ENCODE measurements around the gene PPIL1. TPM values are rescaled to one million over a fixed set of nuclear protein-coding genes. Genes with fewer than 3 reads are reported as not detected.
A peak's percentile ranks its signal among the peaks of the same experiment; 100 is the strongest.

PPIL1 gene
- total RNA-seq, 4 donors from 2014 or later: 4.1 to 16.6 (median 7.7) TPM

DNA sequence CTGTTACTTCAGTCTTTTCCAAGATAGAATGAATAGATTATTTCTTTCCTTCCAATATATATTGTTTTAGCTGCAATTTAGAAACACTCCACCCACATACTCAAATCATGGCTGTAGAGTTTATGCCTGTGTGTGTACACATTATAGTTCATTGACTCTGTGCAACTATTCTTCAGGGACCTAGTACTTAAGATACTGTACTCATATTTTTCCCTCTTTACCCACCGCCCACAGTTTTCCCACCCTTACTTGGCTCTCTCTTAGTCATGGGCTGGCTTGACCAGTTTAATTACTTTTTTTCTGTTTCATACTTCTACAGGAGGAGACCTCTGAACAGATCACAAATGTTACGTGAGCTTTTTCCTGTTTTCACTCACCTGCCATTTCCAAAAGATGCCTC, 41.5 kb upstream of the PPIL1 start:
- TF ChIP-seq, protein P1, sequence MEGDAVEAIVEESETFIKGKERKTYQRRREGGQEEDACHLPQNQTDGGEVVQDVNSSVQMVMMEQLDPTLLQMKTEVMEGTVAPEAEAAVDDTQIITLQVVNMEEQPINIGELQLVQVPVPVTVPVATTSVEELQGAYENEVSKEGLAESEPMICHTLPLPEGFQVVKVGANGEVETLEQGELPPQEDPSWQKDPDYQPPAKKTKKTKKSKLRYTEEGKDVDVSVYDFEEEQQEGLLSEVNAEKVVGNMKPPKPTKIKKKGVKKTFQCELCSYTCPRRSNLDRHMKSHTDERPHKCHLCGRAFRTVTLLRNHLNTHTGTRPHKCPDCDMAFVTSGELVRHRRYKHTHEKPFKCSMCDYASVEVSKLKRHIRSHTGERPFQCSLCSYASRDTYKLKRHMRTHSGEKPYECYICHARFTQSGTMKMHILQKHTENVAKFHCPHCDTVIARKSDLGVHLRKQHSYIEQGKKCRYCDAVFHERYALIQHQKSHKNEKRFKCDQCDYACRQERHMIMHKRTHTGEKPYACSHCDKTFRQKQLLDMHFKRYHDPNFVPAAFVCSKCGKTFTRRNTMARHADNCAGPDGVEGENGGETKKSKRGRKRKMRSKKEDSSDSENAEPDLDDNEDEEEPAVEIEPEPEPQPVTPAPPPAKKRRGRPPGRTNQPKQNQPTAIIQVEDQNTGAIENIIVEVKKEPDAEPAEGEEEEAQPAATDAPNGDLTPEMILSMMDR (IDR thresholded peaks at IDR 0.05): no peak
- TF ChIP-seq POLR2AphosphoS5 (IDR thresholded peaks at IDR 0.05) (no peak), EP300 (IDR thresholded peaks at IDR 0.05) (no peak), POLR2A (IDR thresholded peaks at IDR 0.05) (no peak)
- Histone ChIP-seq H3K4me1 (peaks cover 50% of the 10 kb centered on the region), H3K36me3 (peaks cover 45% of the 10 kb centered on the region), H3K4me3 (no peak overlapping the region), H3K9me3 (no peaks in the 10 kb centered on the region), H3K27ac (peak overlapping the region; percentile 12), H3K27me3 (no peaks in the 10 kb centered on the region)
- 84% methylated on average over 2 of the region's 2 CpGs for WGBS
- no peak for DNase-seq (ENCODE audit: low spot score in 2 of 2)

GRCh38 chr6:36915599-36915998, 41.0 kb upstream of the PPIL1 start:
- peaks cover 42% of the 10 kb centered on the region for H3K36me3 ChIP-seq
- 92% methylated on average over 4 of the region's 4 CpGs for WGBS
- no peak for DNase-seq (ENCODE audit: low spot score in 2 of 2)
- no peaks in the 10 kb centered on the region for H3K27me3 ChIP-seq
- no peak overlapping the region for H3K4me3 ChIP-seq
- peaks cover 50% of the 10 kb centered on the region for H3K4me1 ChIP-seq
- H3K27ac ChIP-seq: peak overlapping the region; percentile 12
- TF ChIP-seq, protein P1 (IDR thresholded peaks at IDR 0.05): no peak
- TF ChIP-seq POLR2A (IDR thresholded peaks at IDR 0.05) (no peak), EP300 (IDR thresholded peaks at IDR 0.05) (no peak), POLR2AphosphoS5 (IDR thresholded peaks at IDR 0.05) (no peak)
- H3K9me3 ChIP-seq: no peaks in the 10 kb centered on the region

- 65% methylated on average over 10 of the region's 10 CpGs for WGBS
- H3K4me3 ChIP-seq: no peak overlapping the region
- peaks cover 29% of the 10 kb centered on the region for H3K36me3 ChIP-seq
- no peak for DNase-seq (ENCODE audit: low spot score in 2 of 2)
- TF ChIP-seq, protein P1 (IDR thresholded peaks at IDR 0.05): peak; percentile 11 to 18
- no peak for TF ChIP-seq EP300 (IDR thresholded peaks at IDR 0.05)
- TF ChIP-seq POLR2A (IDR thresholded peaks at IDR 0.05): no peak
- TF ChIP-seq POLR2AphosphoS5 (IDR thresholded peaks at IDR 0.05): no peak
- no peaks in the 10 kb centered on the region for H3K27me3 ChIP-seq
- no peak overlapping the region for H3K27ac ChIP-seq
- no peaks in the 10 kb centered on the region for H3K9me3 ChIP-seq
- peaks cover 44% of the 10 kb centered on the region for H3K4me1 ChIP-seq
Measured at GRCh38 chr6:36914227-36914794, 39.7 kb upstream of the PPIL1 start.

- Histone ChIP-seq H3K27ac (no peak overlapping the region), H3K27me3 (no peaks in the 10 kb centered on the region), H3K9me3 (no peaks in the 10 kb centered on the region), H3K4me1 (peaks cover 35% of the 10 kb centered on the region), H3K4me3 (no peak overlapping the region), H3K36me3 (peaks cover 25% of the 10 kb centered on the region)
- TF ChIP-seq POLR2A (IDR thresholded peaks at IDR 0.05): no peak
- no peak for TF ChIP-seq POLR2AphosphoS5 (IDR thresholded peaks at IDR 0.05)
- TF ChIP-seq, protein P1 (IDR thresholded peaks at IDR 0.05): no peak
- no peak for TF ChIP-seq EP300 (IDR thresholded peaks at IDR 0.05)
- DNase-seq (ENCODE audit: low spot score in 2 of 2): no peak
- 65% methylated on average over 4 of the region's 4 CpGs for WGBS
Measured at GRCh38 chr6:36913082-36913481, 38.5 kb upstream of the PPIL1 start.

DNA sequence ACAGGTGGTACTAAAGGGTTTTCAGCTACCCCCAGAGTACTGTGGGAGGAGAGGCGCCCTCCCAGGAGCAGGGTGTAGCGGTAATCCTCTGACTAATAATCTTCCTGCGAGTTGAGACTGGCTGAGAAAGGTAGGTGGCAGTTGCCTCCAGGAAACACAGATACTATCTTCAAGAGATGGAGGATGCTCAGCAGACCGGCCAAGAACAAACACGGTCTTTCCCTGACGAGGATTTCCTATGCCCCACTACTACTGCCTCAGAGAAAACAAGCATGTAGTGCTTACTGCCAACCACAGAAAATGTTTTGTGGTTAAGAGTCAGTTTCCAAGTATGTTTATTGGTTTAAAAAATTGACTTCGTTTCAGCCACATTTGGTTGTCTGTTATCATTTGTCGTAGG, 38.0 kb upstream of the PPIL1 start:
- Histone ChIP-seq H3K4me1 (peaks cover 37% of the 10 kb centered on the region), H3K27ac (no peak overlapping the region), H3K27me3 (no peaks in the 10 kb centered on the region), H3K9me3 (no peaks in the 10 kb centered on the region), H3K4me3 (no peak overlapping the region), H3K36me3 (peaks cover 24% of the 10 kb centered on the region)
- TF ChIP-seq POLR2A (IDR thresholded peaks at IDR 0.05): no peak
- TF ChIP-seq POLR2AphosphoS5 (IDR thresholded peaks at IDR 0.05): no peak
- TF ChIP-seq, protein P1 (IDR thresholded peaks at IDR 0.05): peak in 1 of 2 donors; percentile 2
- TF ChIP-seq EP300 (IDR thresholded peaks at IDR 0.05): no peak
- WGBS: 33% methylated on average over 8 of the region's 8 CpGs
- no peak for DNase-seq (ENCODE audit: low spot score in 2 of 2)
